SU-DHL-6 (cell line): ENCODE data around the gene GGT5.

ENCODE experiments used
- EZH2phosphoT487 ChIP-seq: fragments of 200-600 bp; sonication (generic), shearing (Covaris generic); conservative IDR thresholded peaks from 2 replicates; pipeline ENCODE4 v1.6.1; 2018; ENCODE audit warnings: mild to moderate bottlenecking, antibody characterized with exemption, low read length, moderate library complexity, mixed read lengths
- TF ChIP-seq, protein P1 (sequence below): fragments of 200-600 bp; sonication (generic); IDR thresholded peaks from one replicate; pipeline ENCODE4 v1.5.1; 2017; ENCODE audit warnings: antibody characterized with exemption, mild to moderate bottlenecking, low read length, moderate library complexity; ENCODE audit not compliant: insufficient read depth, poor library complexity, severe bottlenecking

DNA sequence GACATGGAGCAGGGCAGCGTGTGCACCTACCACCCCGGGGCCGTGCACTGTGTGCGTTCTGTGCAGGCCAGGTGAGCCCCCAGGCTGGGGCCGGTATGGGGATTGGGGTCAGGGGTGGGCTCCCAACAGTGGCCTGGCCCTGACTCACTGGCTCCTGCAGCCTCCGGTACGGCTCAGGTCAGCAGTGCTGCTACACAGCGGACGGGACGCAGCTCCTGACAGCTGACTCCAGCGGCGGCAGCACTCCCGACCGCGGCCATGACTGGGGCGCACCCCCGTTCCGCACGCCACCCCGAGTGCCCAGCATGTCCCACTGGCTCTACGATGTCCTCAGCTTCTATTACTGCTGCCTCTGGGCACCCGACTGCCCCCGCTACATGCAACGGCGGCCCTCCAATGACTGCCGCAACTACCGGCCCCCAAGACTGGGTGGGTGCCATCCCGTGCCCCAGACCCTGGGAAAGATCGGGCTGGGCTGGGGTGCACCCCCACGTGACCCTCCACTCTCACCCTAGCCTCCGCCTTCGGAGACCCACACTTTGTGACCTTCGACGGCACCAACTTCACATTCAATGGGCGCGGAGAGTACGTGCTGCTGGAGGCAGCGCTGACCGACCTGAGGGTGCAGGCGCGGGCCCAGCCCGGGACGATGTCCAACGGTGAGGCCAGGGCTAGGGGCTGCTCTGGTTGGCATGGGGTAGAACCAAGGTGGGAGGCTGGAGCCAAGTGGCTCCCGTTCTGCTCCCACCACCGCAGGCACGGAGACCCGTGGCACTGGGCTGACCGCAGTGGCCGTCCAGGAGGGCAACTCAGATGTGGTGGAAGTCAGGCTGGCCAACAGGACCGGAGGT is 59.2 kb downstream of the GGT5 start:
- TF ChIP-seq, protein P1, sequence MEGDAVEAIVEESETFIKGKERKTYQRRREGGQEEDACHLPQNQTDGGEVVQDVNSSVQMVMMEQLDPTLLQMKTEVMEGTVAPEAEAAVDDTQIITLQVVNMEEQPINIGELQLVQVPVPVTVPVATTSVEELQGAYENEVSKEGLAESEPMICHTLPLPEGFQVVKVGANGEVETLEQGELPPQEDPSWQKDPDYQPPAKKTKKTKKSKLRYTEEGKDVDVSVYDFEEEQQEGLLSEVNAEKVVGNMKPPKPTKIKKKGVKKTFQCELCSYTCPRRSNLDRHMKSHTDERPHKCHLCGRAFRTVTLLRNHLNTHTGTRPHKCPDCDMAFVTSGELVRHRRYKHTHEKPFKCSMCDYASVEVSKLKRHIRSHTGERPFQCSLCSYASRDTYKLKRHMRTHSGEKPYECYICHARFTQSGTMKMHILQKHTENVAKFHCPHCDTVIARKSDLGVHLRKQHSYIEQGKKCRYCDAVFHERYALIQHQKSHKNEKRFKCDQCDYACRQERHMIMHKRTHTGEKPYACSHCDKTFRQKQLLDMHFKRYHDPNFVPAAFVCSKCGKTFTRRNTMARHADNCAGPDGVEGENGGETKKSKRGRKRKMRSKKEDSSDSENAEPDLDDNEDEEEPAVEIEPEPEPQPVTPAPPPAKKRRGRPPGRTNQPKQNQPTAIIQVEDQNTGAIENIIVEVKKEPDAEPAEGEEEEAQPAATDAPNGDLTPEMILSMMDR, result no peak
- TF ChIP-seq EZH2phosphoT487, result no peak
